Bone marrow (tissue), 2 donors: Measurements from ENCODE around the gene CD93.
A peak's percentile ranks its signal among the peaks of the same experiment; 100 is the strongest.

Experiments used
- DNase-seq, 2 donors: peaks; one replicate each; lab custom pipeline; 2025; lab: John Stamatoyannopoulos, UW

The CD93 gene

GRCh38 chr20:23097636-23098580 is 11.8 kb upstream of the CD93 start:
- DNase-seq, result no peak

- DNase-seq, result no peak
Observed at GRCh38 chr20:23096986-23097520, 10.9 kb upstream of the CD93 start.

- no peak for DNase-seq
Observed at GRCh38 chr20:23096097-23096496, 10.0 kb upstream of the CD93 start.

GRCh38 chr20:23095499-23095898 is 9.4 kb upstream of the CD93 start:
- DNase-seq, result no peak

GRCh38 chr20:23094927-23095326 is 8.8 kb upstream of the CD93 start:
- no peak for DNase-seq

GRCh38 chr20:23094213-23094896 is 8.2 kb upstream of the CD93 start:
- DNase-seq, result no peak

- DNase-seq, result no peak
Observed at GRCh38 chr20:23093613-23094012, 7.5 kb upstream of the CD93 start.

GRCh38 chr20:23092861-23093495 is 6.9 kb upstream of the CD93 start:
- DNase-seq, result no peak

- no peak for DNase-seq
Observed at GRCh38 chr20:23092384-23092756, 6.2 kb upstream of the CD93 start.

GRCh38 chr20:23091721-23092383 is 5.7 kb upstream of the CD93 start:
- DNase-seq, result no peak

GRCh38 chr20:23090878-23091277 is 4.8 kb upstream of the CD93 start:
- DNase-seq, result no peak

- no peak for DNase-seq
Observed at GRCh38 chr20:23090147-23090546, 4.0 kb upstream of the CD93 start.

- DNase-seq, result no peak
Observed at GRCh38 chr20:23088866-23089265, 2.7 kb upstream of the CD93 start.

GRCh38 chr20:23087587-23088251 is 1.6 kb upstream of the CD93 start:
- DNase-seq, result no peak

- DNase-seq, result peak in 1 of 2 donors; percentile 41
Observed at GRCh38 chr20:23086931-23087411, 847 bp upstream of the CD93 start.

GRCh38 chr20:23085436-23086055 is 578 bp downstream of the CD93 start:
- no peak for DNase-seq

- DNase-seq, result no peak
Observed at GRCh38 chr20:23084845-23085365, 1.2 kb downstream of the CD93 start.

GRCh38 chr20:23084282-23084844 is 1.8 kb downstream of the CD93 start:
- no peak for DNase-seq

- DNase-seq, result no peak
Observed at GRCh38 chr20:23083553-23084220, 2.4 kb downstream of the CD93 start.
